GM23338 (cell line): Measurements from ENCODE around the gene EGFR. TPM values are rescaled to one million over a fixed set of nuclear protein-coding genes. Genes with fewer than 3 reads are reported as not detected.

ENCODE experiments used
- ATAC-seq: fragments of 200-7000 bp; cut with Tn5 transposase; 3 replicates; pipeline ENCODE4 v1.9.1; 2020
- DNase-seq: peaks from one replicate; pipeline ENCODE4 v3.0.0-alpha.2; 2015; ENCODE audit warnings: low spot score
- H2AFZ ChIP-seq: fragments of 200-600 bp; sonication (generic); 2 replicates; pipeline ENCODE4 v1.8.0; 2016; ENCODE audit warnings: antibody characterized with exemption, mild to moderate bottlenecking, moderate library complexity
- H3F3A ChIP-seq: fragments of 200-600 bp; sonication (generic); replicated peaks from 2 replicates; pipeline ENCODE4 v1.8.0; 2017; ENCODE audit warnings: antibody characterized with exemption, mixed run types, low read depth
- H3K27ac ChIP-seq: fragments of 200-600 bp; sonication (generic); 2 replicates; pipeline ENCODE4 v1.6.1; 2016; ENCODE audit warnings: low read depth
- H3K27me3 ChIP-seq: fragments of 200-600 bp; sonication (generic); 2 replicates; pipeline ENCODE4 v1.8.0; 2016; ENCODE audit warnings: mild to moderate bottlenecking, mixed run types, moderate library complexity; ENCODE audit not compliant: insufficient read depth
- H3K36me3 ChIP-seq: fragments of 200-600 bp; sonication (generic); 2 replicates; pipeline ENCODE4 v1.8.0; 2016; ENCODE audit warnings: mild to moderate bottlenecking; ENCODE audit not compliant: insufficient read depth
- H3K4me1 ChIP-seq: fragments of 200-600 bp; sonication (generic); 2 replicates; pipeline ENCODE4 v1.8.0; 2016; ENCODE audit warnings: mild to moderate bottlenecking, moderate library complexity; ENCODE audit not compliant: insufficient read depth
- H3K4me2 ChIP-seq: fragments of 200-600 bp; sonication (generic); 2 replicates; pipeline ENCODE4 v1.7.1; 2017; ENCODE audit warnings: mixed run types
- H3K4me3 ChIP-seq: fragments of 200-600 bp; sonication (generic); 2 replicates; pipeline ENCODE4 v1.6.1; 2016; ENCODE audit warnings: mixed run types
- H3K79me2 ChIP-seq: fragments of 200-600 bp; sonication (generic); replicated peaks from 2 replicates; pipeline ENCODE4 v1.8.0; 2017; ENCODE audit warnings: mild to moderate bottlenecking; ENCODE audit not compliant: insufficient read depth
- H3K9me2 ChIP-seq: fragments of 200-600 bp; sonication (generic); 2 replicates; pipeline ENCODE4 v1.8.0; 2017; ENCODE audit not compliant: insufficient read depth
- H4K20me1 ChIP-seq: fragments of 200-600 bp; sonication (generic); replicated peaks from 2 replicates; pipeline ENCODE4 v1.8.0; 2017; ENCODE audit warnings: mild to moderate bottlenecking; ENCODE audit not compliant: insufficient read depth
- H3K27ac Mint-ChIP-seq: 2 replicates; pipeline ENCODE4 v1.8.0; 2020; ENCODE audit warnings: inconsistent platforms, mild to moderate bottlenecking, moderate library complexity, mixed read lengths
- H3K27me3 Mint-ChIP-seq: 3 replicates; pipeline ENCODE4 v1.8.0; 2022; ENCODE audit warnings: low read depth, mild to moderate bottlenecking, moderate library complexity, mixed read lengths, inconsistent platforms; ENCODE audit not compliant: insufficient read depth, poor library complexity
- H3K36me3 Mint-ChIP-seq: 3 replicates; pipeline ENCODE4 v1.8.0; 2021; ENCODE audit warnings: low read depth, mild to moderate bottlenecking, inconsistent platforms, moderate library complexity, mixed read lengths
- H3K4me1 Mint-ChIP-seq: 3 replicates; pipeline ENCODE4 v1.8.0; 2020; ENCODE audit warnings: mild to moderate bottlenecking, inconsistent platforms, mixed read lengths
- H3K4me3 Mint-ChIP-seq: 3 replicates; pipeline ENCODE4 v1.8.0; 2021; ENCODE audit warnings: moderate library complexity, mild to moderate bottlenecking, inconsistent platforms, mixed read lengths
- H3K9me3 Mint-ChIP-seq: 3 replicates; pipeline ENCODE4 v1.8.0; 2020; ENCODE audit warnings: moderate library complexity, mild to moderate bottlenecking, inconsistent platforms, mixed read lengths
- CREB1 ChIP-seq: fragments of 250-450 bp; sonication (Bioruptor Pico); IDR thresholded peaks from 2 replicates; pipeline ENCODE4 v1.5.0; 2020; ENCODE audit warnings: low read depth, mild to moderate bottlenecking, moderate library complexity
- CTCF ChIP-seq, 2 experiments: fragments of 200-600 bp in 1 of 2; sonication (generic) in 1 of 2; conservative IDR thresholded peaks; 2 replicates each; pipeline versions ENCODE4 v1.5.1 to v1.6.1; 2016 to 2017; ENCODE audit warnings: antibody characterized with exemption in 2 of 2, low read depth in 2 of 2, mild to moderate bottlenecking in 2 of 2, moderate library complexity in 1 of 2
- ETS1 ChIP-seq: IDR thresholded peaks from 2 replicates; pipeline ENCODE4 v1.6.1; 2016; ENCODE audit warnings: antibody characterized with exemption
- EZH2 ChIP-seq: fragments of 200-600 bp; sonication (generic); IDR thresholded peaks from one replicate; pipeline ENCODE4 v1.8.0; 2017; ENCODE audit warnings: antibody characterized with exemption, mild to moderate bottlenecking, low read depth; ENCODE audit not compliant: unreplicated experiment
- EZH2phosphoT487 ChIP-seq: fragments of 200-600 bp; sonication (generic); IDR thresholded peaks from one replicate; pipeline ENCODE4 v1.8.1; 2018; ENCODE audit warnings: antibody characterized with exemption; ENCODE audit not compliant: unreplicated experiment
- JUNB ChIP-seq: IDR thresholded peaks from one replicate; pipeline ENCODE4 v1.6.1; 2016; ENCODE audit warnings: antibody characterized with exemption; ENCODE audit not compliant: unreplicated experiment
- NANOG ChIP-seq: IDR thresholded peaks from 2 replicates; pipeline ENCODE4 v1.6.1; 2016; ENCODE audit warnings: antibody characterized with exemption, borderline replicate concordance
- POLR2AphosphoS5 ChIP-seq: IDR thresholded peaks from 2 replicates; pipeline ENCODE4 v1.6.1; 2016; ENCODE audit warnings: antibody characterized with exemption, low read depth
- REST ChIP-seq: IDR thresholded peaks from one replicate; pipeline ENCODE4 v1.6.1; 2018; ENCODE audit warnings: antibody characterized with exemption; ENCODE audit not compliant: unreplicated experiment
- ZNF114 ChIP-seq: fragments of 250-450 bp; sonication (Bioruptor Pico); IDR thresholded peaks from 2 replicates; pipeline ENCODE4 v1.5.0; 2020; ENCODE audit warnings: mild to moderate bottlenecking, moderate library complexity
- ZNF462 ChIP-seq: fragments of 250-450 bp; sonication (Bioruptor Pico); IDR thresholded peaks from 2 replicates; pipeline ENCODE4 v1.5.0; 2020; ENCODE audit warnings: mild to moderate bottlenecking, moderate library complexity
- polyA plus RNA-seq: library from polyadenylated mRNA; unstranded; fragments of >200 nt; fragmentation: Nextera tagmentation; extraction: Ambion mirVana; gene quantifications from 2 replicates; pipeline ENCODE4 v1.2.1, GENCODE V29; 2016
- total RNA-seq: library from RNA; depleted of rRNA; stranded (reverse); fragments of >200 nt; shearing (Covaris generic); gene quantifications from 2 replicates; pipeline ENCODE4 v1.2.3, GENCODE V29; 2014

The EGFR gene
- total and polyA plus RNA-seq, 2 experiments from 2014 or later = 1.5 to 4.5 TPM

GRCh38 chr7:55005241-55005851 is 13.5 kb upstream of the EGFR start:
- Mint-ChIP-seq H3K36me3 (no peaks in the 10 kb centered on the region), H3K27ac (no peak overlapping the region), H3K27me3 (peaks cover 3% of the 10 kb centered on the region), H3K4me1 (no peaks in the 10 kb centered on the region), H3K9me3 (no peaks in the 10 kb centered on the region), H3K4me3 (no peak overlapping the region)
- no peak overlapping the region for H3K4me3 ChIP-seq
- H3K27ac ChIP-seq = no peak overlapping the region
- no peaks in the 10 kb centered on the region for H3K36me3 ChIP-seq
- peak; percentile 44 for ATAC-seq
- no peaks in the 10 kb centered on the region for H4K20me1 ChIP-seq
- H3K4me1 ChIP-seq = no peaks in the 10 kb centered on the region
- H3K9me2 ChIP-seq = no peaks in the 10 kb centered on the region
- no peaks in the 10 kb centered on the region for H3K79me2 ChIP-seq
- no peak overlapping the region for H3K4me2 ChIP-seq
- H3F3A ChIP-seq = no peaks in the 10 kb centered on the region
- TF ChIP-seq CREB1 (CRISPR knock-in tag) = no peak
- no peak for TF ChIP-seq NANOG
- no peak for TF ChIP-seq ZNF462 (CRISPR knock-in tag)
- TF ChIP-seq REST = no peak
- TF ChIP-seq ETS1 = no peak
- TF ChIP-seq EZH2 = no peak
- no peak for TF ChIP-seq ZNF114 (CRISPR knock-in tag)
- TF ChIP-seq EZH2phosphoT487 = no peak
- no peak for TF ChIP-seq JUNB
- TF ChIP-seq POLR2AphosphoS5 = no peak
- TF ChIP-seq CTCF (conservative IDR thresholded peaks at IDR 0.05; ENCODE audit: low read depth in 2 of 2) = no peak
- no peak for DNase-seq
- H3K27me3 ChIP-seq = no peaks in the 10 kb centered on the region
- peak overlapping the region; percentile 90 for H2AFZ ChIP-seq
